GM21360 (cell line): Measurements from ENCODE around the gene ZNF75A.

Experiments
- ATAC-seq: cut with Tn5 transposase; IDR thresholded peaks from one replicate; pipeline ENCODE4 v1.9.1; 2021; ENCODE audit warnings: mild to moderate bottlenecking, moderate library complexity; ENCODE audit not compliant: unreplicated experiment

Gene ZNF75A

GRCh38 chr16:3364774-3365427 is 59.6 kb downstream of the ZNF75A start:
- ATAC-seq: peak; percentile 82
